Smooth muscle cell of the brain vasculature (primary cell): ENCODE data around the gene NDUFC1.
"Not testable (repeated sequence)": the region's sequence is repeated elsewhere in the genome, so short reads cannot be mapped to it uniquely, and the experiment has no call there.

Source experiments
- DNase-seq: peaks from one replicate; pipeline ENCODE4 v3.0.0-alpha.2; 2012; ENCODE audit warnings: low read depth, low spot score

NDUFC1 gene

DNA sequence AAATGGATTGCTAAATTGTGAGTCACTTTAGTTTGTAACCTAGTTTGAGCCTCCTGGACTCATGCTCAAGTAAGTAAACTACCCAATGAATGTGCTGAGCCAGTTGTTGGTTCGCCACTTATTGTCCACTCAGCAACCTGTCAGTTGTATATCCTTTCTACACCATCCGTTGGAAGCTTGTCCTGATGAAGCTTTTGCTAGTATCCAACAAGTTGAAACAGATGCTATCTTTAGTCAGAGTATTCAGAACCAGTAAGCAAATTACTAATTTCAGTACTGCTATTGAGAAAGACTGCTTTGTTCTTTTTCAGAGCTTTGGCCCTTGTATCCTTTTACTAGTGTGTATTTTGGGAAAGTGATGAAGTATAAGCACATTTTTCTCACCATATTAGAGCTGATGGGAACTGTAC is 5.3 kb downstream of the NDUFC1 start:
- DNase-seq: no peak

GRCh38 chr4:139295942-139296299 is 6.4 kb downstream of the NDUFC1 start:
- no peak for DNase-seq

DNA sequence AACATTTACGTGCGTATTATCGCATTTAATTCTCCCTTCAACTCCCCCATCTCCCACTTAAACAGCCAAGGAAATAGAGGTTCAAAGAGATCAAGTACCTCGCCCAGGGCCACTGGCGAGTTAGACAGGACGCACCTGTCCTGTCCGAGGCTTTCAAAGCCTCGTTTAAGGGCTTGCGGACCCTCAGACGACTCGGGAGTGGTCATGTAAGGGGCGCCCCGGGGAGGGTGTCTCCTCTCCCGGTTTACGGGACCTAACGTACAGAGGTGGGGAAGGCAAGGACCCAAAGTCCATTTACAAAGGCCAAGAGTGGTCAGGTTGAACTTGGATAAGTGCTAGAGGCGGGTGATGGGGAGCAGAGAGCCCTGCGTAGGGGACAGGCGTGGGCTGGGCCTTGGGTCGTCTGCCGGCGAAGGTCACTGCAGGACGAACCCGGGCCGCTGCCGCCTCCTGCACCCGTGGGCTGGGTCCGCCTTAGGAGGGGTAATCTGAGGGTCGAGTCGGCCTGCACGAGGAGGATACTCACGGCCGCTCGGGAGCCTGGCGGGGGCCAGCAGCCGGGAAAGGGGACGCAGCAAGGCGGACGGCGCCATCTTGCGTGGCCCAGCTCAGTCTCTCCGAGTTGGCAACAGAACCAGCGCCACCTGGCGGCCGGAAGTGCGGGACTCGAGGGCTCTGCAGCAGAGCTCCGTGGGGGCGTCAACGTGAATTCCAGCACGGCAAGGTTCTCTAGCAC is 6.9 kb downstream of the NDUFC1 start:
- DNase-seq: peak; percentile 80

GRCh38 chr4:139286186-139286698 is 16.0 kb downstream of the NDUFC1 start:
- no peak for DNase-seq

DNA sequence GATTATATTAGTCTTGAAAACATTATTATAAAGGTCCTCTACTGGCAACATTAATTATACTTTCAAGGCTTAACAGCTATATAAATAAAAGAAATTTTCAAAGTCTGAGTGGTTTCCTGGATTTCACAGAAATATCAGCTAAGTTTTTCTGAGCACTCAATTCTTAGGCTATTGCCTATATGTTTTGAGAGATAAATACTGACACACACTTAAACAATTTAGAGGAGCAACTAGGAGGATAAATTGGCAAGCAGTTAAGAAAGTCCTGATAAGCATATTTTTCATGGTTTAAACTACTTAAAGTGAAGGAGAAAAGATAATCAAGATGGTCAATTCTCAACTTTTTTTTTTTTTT is 19.6 kb downstream of the NDUFC1 start:
- no peak for DNase-seq

DNA sequence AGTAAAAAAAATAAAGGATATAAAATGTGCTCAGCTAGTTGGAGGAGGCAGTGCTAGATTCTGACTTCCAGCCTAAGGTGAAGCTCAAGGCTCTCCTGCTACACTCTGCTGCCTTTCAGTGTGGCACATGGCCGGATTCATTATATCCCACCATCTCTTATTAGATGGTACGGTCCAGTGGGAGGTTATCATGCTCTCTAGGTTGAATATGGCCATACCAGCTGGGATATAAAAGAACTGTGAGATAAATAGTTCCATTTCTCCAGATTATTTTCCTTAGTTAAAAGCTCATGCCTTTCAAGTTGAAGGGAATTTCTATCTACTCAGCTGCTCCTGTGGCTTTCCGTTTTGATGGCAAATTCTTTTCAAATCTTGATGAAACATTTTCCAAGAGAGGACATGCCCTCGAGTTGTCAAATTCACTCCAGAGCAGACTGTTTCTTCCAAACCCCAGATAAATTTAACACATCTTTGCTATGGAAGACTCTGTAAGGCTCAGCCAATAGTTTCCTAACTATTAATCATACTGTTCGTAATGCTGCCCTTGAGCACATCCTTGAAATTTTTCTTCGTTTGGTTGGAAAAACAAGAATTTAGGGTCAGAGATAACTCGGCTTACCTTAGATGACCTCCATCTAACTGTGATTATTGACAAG is 20.1 kb downstream of the NDUFC1 start:
- DNase-seq: no peak

- DNase-seq: no peak
Measured at GRCh38 chr4:139279760-139280620, 22.3 kb downstream of the NDUFC1 start, which contains the start of gene MGARP. TSS of gene MGARP (minus strand) at chr4:139280225. CDS start at chr4:139280158, 67 bp downstream.

GRCh38 chr4:139278912-139279759 is 23.1 kb downstream of the NDUFC1 start:
- no peak for DNase-seq

GRCh38 chr4:139278485-139278884 is 23.8 kb downstream of the NDUFC1 start:
- no peak for DNase-seq

- DNase-seq: no peak
Measured at GRCh38 chr4:139275281-139275735, 27.0 kb downstream of the NDUFC1 start.

DNA sequence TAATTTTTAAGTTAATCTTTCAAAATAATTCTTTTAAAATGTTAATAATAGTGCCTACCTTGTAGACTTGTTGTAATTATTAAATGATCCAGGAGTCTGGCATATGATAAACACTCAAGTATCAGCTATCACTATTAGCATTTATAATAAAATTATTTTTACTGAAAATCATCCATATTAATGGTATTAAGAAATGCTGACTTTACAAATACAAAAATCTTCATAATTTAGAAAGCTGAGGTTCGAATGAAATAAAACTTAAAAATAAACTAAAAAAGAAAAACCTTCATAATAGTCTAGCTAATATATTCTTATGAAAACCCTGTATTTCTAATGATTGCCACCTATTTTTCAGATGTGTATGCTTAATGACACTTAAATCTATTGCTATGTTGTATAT is 27.5 kb downstream of the NDUFC1 start:
- DNase-seq: no peak

GRCh38 chr4:139273835-139274234 is 28.4 kb downstream of the NDUFC1 start:
- no peak for DNase-seq

DNA sequence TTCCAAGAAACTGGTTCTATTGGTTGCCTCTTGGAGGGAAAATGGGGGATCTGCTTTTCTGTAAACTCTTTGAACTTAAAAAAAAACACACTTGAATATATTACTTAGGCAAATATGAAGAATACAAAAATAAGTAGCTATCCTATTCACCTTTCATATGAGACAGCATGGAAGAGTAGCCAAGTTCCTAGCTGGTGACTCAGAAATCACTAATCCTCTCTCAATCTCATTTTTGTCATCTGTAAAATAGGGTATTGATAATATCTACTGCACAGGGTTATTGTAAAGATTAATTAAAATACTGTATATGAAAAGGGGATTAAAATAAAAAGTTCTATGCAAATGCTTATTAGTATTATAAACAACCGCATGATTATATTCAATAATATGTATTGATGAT is 35.0 kb downstream of the NDUFC1 start:
- DNase-seq: no peak

DNA sequence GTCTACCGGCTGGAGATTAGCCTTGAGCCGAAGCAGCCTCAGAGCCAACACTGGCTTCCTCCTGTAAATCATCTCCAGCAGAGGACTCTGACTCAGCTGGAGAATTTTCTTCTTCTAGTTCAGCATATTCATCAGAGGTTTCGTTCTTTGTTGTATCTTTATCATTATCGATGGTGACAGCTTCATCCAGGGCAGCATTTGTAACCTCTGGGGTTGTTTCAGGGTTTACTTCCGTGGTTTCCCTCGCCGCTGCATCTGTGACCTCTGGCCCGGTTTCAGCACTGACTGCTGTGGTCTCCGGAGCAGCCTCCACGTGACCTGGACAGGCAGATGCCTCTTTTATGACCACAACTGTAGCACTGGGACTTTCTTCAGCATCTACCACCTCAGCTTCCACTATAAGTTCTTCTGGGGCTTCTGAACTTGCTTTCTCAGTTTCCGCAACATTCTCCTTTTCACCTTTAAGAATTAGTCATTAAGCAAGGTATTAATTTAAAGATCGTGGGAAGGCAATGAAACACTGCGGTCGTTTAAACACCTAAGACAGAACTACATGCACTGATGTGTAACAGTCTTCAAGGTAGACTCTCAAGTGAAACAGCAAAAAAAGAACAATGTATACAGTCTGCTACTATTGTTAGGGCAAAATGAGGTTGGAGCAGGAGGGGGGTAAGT is 35.6 kb downstream of the NDUFC1 start:
- DNase-seq: no peak

DNA sequence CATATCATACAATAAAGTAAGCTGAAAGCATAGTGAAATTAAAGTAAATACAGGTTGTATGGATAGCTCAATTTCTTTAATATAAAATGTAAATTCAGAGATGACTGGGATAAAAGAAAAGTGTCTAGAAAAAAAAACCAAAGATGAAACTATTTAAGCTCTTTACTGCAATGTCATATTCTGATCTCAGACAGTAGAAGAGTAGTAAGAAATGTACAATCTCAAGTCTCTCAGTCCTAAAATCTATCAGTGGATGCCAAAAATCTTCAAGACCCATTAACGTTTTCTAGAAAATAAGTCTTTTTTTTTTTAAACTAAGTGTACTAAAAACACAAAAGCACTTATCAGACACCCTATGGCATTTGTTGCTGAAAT is 36.1 kb downstream of the NDUFC1 start:
- DNase-seq: no peak

DNA sequence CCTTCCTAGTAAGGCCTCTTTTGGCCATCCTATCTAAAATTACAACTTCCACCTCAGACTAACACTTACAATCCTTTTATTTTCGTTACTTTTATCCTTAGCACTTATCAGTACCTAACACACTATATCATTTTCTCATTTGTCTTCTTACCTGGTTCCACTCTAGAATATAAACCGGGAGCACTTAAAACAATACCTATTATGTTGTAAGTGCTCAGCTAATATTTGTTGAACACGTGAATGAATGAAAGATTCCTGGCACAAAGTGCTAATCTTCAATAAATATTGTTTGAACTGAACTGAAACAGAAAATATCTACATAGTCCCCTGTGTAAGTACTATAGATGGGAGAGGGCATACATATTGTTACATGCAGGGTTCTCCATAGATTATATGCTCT is 36.6 kb downstream of the NDUFC1 start:
- DNase-seq: no peak

DNA sequence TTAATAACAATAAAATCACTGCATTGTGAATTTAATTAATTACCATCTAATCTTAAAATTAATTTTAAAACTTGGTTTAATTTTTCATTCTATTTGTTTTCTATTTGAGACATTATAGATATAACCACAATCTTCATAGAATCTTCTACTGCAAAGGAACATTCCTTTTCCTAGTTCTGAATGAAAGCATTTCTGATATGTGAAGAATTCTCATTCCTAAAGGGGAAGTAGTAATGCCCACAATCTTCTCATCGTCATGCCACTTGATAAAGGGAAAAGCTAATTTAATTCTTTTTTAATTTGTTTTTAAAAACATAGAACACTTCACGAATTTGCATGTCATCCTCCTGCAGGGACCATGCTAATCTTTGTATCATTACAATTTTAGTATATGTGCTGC is 45.9 kb downstream of the NDUFC1 start:
- DNase-seq: no peak

DNA sequence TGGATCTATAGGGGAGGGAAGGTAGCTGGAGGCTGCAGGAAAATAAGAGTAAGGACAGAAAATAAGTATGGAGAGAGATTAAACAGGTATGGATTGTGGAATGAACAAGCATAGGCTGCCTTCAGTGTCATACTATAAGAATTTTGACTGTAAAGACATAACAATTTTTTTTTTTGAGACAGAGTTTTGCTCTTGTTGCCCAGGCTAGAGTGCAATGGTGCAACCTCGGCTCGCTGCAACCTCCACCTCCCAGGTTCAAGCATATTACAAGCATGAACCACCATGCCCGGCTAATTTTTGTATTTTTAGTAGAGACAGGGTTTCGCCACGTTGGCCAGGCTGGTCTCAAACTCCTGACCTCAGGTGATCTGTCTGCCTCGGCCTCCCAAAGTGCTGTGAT is 46.7 kb downstream of the NDUFC1 start:
- DNase-seq: not testable (repeated sequence)

DNA sequence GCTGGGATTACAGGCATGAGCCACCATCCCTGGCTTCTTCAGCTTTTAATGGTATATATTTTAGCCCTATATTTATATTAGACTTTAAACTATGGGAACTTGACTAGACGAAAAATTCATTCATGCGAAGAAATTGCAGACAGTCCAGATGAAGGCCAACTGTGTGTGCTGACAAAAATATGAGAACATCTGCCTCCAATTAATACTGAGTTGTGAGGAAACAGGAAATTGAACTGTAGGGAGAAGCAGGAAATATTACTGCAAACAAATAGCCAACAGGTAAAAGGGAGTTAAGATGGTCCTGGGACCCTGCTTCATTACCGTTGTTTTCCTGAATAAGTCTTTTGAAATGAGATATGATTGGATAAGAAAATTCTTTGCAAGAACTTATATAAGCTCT is 48.6 kb downstream of the NDUFC1 start:
- no peak for DNase-seq

- no peak for DNase-seq
Measured at GRCh38 chr4:139253046-139253445, 49.2 kb downstream of the NDUFC1 start.
